ENCODE results near the gene DPH6.
"Not testable (repeated sequence)": the region's sequence is repeated elsewhere in the genome, so short reads cannot be mapped to it uniquely, and the experiment has no call there.

DPH6 gene

GRCh38 chr15:35545824-35546510 is at the start of gene DPH6:
Gene DPH6 (minus strand): TSS chr15:35546165. CDS start chr15:35546141, 24 bp downstream.
- DNase-seq: peak; percentile 12

GRCh38 chr15:35595656-35596055 is 49.7 kb upstream of the DPH6 start:
- no peak for DNase-seq

GRCh38 chr15:35591987-35592386 is 46.0 kb upstream of the DPH6 start:
- DNase-seq: not testable (repeated sequence)

- no peak for DNase-seq
These were observed 38.0 kb upstream of the DPH6 start for GRCh38 chr15:35583863-35584528.

GRCh38 chr15:35580606-35581005 is 34.6 kb upstream of the DPH6 start:
- no peak for DNase-seq

- DNase-seq: no peak
These were observed 21.4 kb upstream of the DPH6 start for GRCh38 chr15:35567392-35567791.

GRCh38 chr15:35566991-35567390 is 21.0 kb upstream of the DPH6 start:
- no peak for DNase-seq

- DNase-seq: no peak
These were observed 19.9 kb upstream of the DPH6 start for GRCh38 chr15:35565901-35566300.

GRCh38 chr15:35562641-35563040 is 16.7 kb upstream of the DPH6 start:
- no peak for DNase-seq

GRCh38 chr15:35561308-35561707 is 15.3 kb upstream of the DPH6 start:
- no peak for DNase-seq

- DNase-seq: no peak
These were observed 14.9 kb upstream of the DPH6 start for GRCh38 chr15:35560870-35561269.

GRCh38 chr15:35560258-35560657 is 14.3 kb upstream of the DPH6 start:
- no peak for DNase-seq

GRCh38 chr15:35559683-35560082 is 13.7 kb upstream of the DPH6 start:
- DNase-seq: no peak

GRCh38 chr15:35557544-35557943 is 11.6 kb upstream of the DPH6 start:
- DNase-seq: no peak

- DNase-seq: no peak
These were observed 11.0 kb upstream of the DPH6 start for GRCh38 chr15:35557012-35557411.

- DNase-seq: no peak
These were observed 9.3 kb upstream of the DPH6 start for GRCh38 chr15:35555244-35555643.

- no peak for DNase-seq
These were observed 5.0 kb upstream of the DPH6 start for GRCh38 chr15:35550957-35551356.

- no peak for DNase-seq
These were observed 3.6 kb upstream of the DPH6 start for GRCh38 chr15:35549567-35549966.

- no peak for DNase-seq
These were observed 2.5 kb upstream of the DPH6 start for GRCh38 chr15:35548435-35548834.

GRCh38 chr15:35547775-35548364 is 1.9 kb upstream of the DPH6 start:
- no peak for DNase-seq

- DNase-seq: no peak
These were observed 781 bp upstream of the DPH6 start for GRCh38 chr15:35546511-35547381.

- no peak for DNase-seq
These were observed 595 bp downstream of the DPH6 start for GRCh38 chr15:35545316-35545823.

GRCh38 chr15:35540885-35541284 is 5.1 kb downstream of the DPH6 start:
- no peak for DNase-seq

All from NCI-H748 treated with DMSO at 0.1 percent for 48 hours (cell line).